GM04503 (cell line): ENCODE data around the gene TSR3.
A peak's percentile ranks its signal among the peaks of the same experiment; 100 is the strongest.

Experiments
- DNase-seq: peaks from one replicate; pipeline ENCODE4 v3.0.0-alpha.2; 2012; ENCODE audit warnings: low read depth

TSR3 gene

DNA sequence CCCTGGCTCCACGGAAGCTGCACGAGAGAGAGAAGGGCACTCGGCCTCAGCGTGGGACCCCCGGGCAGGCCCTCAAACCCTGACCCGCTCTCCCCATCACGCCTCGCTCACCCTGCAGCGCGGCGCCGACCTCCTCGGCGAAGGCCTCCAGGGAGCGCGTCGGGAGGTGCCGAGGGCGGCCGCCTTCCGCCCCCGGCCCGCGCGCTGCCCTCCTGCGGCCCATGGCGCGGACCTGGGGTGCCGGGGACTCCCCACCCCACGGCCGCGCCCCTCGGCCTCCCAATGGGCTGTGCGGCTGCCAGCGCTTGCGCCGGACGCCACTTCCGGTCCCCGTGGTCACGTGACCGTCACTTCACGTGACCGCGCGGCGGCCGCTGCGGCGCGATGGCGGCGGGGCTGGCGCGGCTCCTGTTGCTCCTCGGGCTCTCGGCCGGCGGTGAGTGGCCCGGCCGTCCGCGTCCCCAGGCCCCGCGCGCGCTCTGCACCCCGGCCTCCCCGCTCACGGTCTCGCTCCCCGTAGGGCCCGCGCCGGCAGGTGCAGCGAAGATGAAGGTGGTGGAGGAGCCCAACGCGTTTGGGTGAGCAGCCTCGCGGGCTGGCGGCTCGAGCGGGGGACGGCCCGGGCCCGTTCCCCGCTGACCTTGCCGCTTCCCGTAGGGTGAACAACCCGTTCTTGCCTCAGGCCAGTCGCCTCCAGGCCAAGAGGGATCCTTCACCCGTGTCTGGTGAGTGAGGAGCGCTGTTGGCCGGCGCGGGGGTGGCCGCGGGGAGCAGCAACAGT lies at the start of gene TSR3, which contains the start of gene GNPTG:
Gene TSR3, minus strand, starts transcription at position 297 of the 781 bp plus-strand sequence. Its CDS starts 74 bp downstream, at position 223.
Gene GNPTG, plus strand, starts transcription at position 350 of the 781 bp plus-strand sequence. Its CDS starts 35 bp downstream, at position 385.
- peak; percentile 41 for DNase-seq

DNA sequence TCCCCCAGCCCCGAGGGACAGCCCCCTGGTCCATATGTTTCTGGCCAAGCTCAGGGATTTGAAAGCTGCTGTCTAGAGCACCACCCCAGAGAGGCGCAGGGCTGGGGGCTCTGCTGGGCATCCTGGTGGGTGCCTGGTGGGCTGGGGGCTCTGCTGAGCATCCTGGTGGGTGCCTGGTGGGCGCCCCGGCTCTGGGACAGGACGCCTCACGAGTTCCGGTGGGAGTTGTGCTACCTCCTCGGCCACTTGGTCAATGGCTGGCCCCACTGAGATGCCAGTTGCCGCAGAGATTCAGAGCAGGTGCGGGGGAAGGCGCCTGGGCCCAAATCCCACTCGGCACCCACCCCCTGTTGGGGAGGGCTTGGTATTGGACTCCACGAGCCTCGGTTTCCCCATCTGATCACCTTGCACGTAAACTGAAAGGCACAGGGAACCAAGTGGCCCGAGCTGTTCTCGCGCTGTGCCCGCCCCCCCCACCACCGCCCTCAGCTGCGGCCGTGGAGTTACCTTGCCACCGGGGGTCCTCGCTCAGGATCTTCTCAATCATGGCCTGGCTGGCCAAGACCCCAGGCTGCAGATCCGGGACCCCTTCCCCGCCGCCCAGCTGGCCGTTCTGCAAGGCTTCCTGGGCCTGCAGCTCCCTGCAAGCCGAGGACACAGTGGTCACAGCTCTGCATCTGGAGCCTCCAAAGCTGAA lies 49.5 kb upstream of the TSR3 start:
- DNase-seq, result no peak

DNA sequence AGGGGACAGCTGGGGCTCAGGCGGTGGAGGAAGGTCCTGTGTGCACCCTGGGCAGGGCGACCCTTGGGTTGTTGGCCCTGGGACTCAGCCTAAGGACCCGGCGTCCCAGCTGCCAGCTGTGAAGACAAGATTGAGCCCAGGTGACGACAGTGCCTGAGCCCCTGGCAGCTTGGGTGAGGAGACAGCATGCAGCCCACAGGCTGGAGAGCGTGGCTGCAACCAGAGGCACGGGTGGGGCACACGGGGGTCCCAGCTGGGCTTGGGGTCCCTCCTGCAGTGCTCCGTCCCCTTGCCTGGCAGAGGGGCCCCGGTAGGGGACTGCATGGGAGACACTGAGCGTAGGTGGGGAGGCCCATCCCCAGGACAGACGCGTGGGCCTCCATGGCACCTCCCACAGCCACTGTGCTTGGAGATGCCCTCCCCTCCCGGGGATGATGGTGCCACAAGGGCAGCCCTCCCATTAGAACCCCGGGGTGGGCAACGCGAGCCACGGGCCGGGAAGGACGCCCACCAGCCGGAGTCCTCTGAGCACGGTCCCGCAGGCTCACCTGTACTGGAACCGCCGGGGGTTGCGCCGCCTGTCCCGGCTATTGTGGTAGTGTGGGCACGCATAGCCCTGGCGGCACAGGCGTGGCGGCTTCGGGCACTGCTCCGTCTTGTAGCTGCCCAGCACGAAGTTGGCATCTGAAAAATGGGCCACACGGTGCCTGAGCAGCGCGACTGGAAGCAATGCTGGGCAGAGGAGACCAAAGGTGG lies 47.3 kb upstream of the TSR3 start:
- DNase-seq, result no peak

DNA sequence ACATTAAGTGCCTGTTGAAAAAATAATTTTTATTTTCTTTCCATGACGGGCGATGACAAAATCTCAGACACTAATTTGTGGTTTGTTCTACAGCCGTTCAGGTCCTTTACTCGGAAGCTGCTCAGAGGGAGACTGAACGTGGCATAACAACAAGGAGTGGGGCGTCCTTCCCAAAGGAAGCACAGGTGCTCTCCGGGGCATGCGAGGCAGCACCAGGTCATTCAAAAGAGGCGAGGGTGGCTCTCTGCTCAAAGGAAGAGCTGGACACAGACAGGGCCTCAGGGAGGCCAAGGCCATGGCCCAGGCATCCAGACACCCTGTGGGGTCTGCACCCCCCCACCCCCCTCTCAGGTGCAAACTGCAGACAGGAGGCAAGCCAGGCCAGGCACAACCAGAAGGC lies 46.7 kb upstream of the TSR3 start:
- no peak for DNase-seq

DNA sequence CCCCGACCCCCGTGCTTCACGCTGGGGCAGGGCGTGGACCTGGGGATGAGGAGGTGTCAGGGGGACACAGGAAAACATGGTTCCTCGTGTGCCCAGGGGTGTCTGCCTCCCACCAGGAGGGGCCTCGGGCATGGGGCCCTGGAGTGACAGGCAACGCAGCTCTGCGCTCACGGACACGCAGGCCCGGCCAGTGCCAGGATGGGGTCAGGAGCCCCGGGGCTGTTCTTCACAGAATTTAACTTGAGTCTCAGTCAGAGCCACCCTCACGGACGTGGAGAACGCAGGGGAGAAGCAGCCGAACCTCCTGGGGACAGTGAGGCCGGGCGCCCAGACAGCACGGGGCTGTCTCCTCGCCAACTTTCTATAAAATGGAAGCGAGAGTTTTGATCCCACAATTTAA lies 46.1 kb upstream of the TSR3 start:
- DNase-seq, result no peak

DNA sequence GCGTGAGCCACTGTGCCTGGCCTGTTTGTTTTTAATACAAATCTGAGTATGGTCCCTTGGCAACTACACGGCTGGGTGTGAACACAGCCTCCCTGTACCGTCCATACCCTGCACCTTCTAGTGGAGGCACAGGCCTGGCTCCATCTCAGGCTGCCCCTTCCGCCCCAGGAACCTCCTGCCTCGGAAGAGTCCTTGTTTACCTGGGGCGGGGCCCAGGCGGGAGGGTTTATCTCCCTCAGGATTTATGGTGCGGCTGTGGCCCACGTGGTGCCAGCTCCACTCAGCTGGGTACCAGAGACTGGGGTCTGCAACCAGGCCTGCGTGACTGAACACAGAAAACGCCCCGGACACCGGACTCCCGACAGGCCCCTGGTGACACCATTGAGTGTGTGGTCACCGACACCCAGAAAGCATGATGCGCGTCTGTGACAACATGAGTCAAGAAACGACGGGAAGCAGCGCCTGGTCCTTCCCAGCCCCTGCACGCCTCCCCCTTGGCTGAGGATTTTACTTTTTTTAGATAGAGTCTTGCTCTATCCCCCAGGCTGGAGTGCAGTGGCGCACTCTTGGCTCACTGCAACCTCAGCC lies 43.9 kb upstream of the TSR3 start:
- DNase-seq, result no peak

DNA sequence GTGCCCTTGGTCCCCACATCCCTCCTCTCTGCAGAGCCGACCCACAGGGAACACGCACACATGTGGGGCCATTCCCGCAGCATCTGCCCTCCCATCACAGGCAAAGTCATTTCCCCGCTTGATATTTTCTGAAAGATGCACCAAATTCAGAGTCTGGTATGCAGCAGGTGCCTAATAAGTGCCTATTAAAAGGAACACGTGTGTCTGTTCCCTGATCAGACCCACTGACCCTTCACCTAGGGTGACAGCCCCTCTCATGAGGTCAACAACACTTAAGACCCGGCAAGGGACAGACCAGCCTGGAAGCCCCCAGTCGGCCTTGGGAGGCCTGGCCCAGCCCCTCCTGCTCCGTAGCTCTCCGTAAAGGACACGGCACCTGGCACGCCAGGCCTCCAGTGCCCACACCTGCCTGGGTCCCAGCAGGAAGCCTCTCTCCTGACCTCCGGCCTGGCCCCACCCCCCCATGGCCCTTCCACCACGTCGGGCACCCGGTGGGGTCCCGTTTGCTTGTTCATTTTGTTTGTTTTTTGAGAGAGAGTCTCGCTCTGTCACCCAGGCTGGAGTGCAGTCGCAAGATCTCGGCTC lies 42.8 kb upstream of the TSR3 start:
- no peak for DNase-seq

DNA sequence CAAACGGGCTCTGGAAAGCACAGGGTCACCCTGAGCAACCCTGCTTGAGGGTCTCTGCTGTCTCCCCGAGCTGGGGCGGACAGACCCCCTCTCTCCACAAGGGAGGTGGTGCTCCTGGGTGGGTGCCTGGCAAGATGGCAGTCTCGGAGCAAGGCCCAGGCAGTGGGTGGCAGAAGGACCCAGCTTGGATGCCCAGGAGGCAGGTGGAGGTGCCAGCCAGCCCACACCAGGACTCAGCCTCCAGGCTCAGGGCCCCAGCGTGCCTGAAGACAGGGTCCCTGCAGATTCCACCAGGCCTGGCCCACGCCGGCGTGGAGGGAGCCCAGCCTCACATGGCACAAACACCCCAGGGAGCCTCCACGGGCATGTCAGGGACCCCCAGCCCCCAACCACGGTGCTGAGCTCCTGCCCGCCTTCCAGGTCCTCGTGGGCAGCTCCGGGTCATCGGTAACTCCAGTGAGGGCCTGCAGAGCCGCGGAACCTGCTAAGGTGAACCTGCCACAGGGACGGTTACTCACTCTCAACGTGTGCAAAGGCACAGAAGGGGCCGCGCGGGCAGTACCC lies 42.0 kb upstream of the TSR3 start:
- no peak for DNase-seq

DNA sequence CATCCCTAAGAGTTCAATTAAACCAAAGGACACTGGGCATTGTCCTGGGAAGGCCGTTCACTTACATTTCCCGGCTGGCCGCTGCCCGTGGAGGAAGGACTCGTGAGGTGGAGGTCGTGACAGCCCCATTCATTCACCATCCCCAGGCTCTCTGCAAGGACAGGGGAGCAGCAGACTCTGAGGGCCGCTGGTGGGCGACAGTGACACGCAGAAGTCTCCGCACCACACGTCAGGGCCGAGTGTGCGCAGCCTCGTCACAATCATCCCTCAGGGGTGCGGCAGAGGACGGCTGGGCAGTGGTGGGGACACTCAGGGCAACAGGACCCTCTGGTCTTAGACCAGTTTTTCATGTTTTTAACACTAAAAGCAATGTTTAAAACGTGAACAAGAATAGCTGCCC lies 41.1 kb upstream of the TSR3 start:
- no peak for DNase-seq

DNA sequence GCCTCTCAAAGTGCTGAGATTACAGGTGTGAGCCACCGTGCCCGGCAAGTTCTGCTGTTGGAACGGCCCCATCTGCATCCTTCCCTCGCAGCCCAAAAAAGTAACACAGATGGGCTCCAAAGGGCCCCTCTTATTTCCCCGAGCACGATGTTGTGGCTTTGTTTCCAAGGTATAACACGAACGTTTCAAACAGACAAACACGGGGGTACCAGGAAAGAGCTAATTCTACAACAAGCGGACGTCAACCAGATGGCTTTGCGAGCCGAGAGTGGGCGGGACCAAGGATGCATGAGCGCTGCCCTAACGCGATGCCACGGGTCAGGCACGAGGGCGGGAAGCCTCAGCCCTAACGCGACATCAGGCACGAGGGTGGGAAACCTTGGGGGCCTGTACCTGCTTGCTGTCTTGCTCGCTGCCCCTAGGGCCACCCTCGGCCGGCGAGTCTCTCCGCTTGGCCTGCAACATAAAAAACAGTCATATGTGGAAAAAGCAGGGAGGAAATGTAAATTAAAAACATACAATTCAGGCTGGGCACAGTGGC lies 38.6 kb upstream of the TSR3 start:
- no peak for DNase-seq

DNA sequence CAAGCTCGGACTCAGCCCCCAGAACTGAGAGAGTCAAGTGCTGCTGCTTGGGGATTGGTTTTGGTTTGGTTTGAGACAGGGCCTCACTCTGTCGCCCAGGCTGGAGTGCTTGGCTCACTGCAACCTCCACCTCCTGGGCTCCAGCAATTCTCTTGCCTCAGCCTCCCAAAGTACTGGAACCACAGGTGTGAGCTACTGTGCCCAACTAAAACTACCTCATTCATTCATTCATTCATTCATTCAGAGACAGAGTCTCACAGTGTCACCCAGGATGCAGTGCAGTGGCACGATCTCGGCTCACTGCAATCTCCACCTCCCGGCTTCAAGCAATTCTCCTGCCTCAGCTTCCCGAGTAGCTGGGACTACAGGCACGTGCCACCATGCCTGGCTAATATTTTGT lies 38.1 kb upstream of the TSR3 start:
- no peak for DNase-seq

DNA sequence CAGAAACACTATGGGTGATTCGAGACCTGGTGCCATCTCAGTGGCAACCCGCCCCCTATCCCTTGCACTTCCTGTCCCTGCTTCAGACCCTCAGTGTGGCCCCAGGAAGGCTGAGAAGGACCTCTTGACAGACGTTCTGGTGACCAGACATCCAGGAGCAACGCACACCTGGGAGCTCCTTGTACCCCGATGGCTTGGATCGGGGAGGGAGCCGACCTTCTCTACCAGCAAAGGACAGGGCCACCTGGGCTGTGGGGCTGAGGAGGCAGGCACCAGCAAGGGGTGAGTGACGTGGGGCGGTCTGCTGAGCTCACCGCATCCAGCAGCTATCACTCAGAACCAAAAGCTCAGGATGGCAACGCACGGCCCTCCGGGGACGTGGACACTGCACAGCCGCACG lies 35.7 kb upstream of the TSR3 start:
- no peak for DNase-seq

DNA sequence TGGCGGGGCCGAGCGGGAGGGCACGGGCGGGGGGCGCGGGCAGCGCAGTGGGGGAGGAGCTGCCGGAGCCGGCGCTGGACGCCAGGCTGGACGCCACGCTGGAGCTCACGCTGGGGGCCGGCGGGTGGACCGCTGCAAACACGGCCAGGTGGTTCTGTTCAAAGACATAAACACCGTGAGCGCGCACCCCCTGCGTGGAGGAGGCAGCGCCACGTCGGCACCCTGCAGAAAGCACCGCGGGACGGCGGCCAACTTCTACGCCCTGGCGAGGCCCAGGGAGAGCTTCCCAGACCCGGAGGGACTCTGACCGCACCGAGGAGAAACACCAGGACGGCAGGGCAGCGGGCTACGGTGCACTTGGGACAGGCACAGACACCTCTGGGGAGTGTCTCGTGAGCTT lies 33.6 kb upstream of the TSR3 start:
- DNase-seq, result no peak

DNA sequence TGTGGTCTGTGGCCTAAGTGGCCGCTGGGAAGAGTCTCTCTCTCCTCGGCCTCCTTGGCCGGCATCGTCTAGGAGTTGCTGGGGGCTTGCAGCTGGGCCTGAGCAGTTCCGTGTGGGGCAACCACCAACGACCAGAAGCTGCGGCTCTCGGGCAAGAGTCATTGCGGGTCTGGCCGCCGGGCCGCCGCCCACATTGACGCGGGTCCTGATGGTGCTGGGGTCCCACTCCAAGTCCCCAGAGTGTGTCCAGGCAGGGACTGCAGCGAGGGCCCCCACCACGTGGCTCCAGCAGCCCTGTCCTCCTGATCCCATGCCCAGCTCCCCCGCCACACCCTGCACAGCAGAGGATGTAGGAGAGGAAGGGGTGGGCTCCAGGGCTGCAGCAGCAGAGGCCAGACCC lies 31.9 kb upstream of the TSR3 start:
- no peak for DNase-seq

DNA sequence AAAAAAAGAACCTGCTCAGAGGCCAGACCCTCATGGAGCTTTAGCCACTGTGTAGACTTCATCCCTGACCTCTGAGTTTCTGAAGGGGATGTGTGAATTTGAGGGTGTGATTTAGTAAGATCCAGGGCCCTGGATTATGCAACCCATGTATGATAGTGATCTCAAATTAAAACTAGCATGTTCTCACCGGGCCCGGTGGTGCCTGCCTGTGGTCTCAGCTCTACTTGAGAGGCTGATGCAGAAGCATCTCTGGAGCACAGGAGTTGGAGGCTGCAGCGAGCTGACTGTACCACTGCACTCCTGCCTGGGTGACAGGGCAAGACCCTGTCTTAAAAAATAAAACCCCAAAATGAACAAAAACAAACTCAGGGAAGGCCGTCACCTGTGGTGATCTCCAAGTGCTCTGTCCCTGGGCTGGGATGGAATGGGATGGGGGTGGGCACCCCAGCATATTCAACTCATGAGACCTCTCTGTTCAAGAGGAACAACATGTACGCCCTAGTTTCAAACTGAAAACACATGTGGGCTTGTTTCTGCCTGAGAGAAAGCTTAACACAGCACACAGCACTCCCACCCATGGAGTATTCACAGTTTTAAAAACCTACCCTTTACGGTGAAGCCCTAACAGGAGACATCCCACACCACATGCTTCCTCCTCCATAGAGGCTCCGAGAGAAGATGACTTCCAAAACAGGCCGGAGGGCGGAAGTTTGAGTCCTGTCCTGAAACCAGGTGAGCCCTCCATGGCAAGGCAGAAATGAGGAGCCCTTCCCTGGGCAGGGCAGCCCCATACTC lies 30.1 kb upstream of the TSR3 start:
- DNase-seq, result no peak

DNA sequence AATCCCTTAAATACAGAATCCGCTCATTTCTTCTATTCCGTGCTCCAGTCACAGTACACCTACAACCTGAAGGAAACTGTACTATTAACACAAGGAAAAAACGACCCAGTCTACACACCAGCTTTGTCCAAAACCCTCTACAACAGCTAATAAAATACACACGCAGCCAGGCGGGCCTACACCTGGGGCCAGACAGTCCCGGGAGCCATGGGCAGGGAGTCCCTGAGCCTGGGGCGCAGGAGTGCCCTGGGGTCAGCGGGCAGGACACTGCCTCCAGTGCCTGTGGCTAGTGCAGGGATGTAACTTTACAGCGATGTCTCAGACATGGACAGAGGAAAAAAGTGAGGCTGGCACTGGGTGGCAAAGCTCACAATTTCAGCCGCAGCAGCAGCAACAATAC lies 28.5 kb upstream of the TSR3 start:
- no peak for DNase-seq

DNA sequence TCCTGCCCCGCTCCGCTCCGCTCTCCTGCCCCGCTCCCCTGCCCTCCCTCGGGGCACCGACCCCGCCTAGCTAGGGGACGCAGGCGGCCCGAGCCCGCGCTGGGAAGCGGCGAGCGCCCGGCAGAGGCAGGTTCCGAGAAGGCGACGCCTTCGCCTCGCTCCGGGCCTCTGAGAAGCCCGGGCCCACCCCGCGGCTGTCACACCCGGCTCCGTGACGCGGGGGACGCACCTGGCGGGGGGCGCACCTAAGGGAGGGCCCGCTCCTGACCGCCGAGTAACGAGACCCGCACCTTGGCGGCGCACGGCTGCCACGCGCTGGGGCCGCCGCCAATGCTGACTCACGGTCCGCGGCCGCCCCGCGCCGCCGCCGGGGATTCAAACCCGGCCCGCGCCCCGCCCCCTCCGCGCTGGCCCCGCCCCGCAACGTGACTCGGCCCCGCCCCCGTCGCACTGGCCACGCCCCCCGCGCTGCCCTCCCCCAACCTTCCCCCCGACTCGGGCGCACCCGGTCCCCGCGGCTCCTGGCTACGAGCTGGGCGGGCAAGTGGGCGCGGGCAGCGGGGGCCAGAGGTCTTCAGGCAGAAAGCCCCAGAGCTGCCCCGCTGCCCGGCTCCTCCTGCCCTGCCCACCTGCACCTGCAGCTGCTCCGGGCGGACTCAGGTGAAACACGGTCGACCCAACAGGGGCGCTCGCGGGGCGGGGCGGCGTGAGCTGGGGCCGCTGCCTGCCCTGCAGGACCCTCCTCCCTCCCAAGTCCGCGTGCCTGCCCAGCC lies 27.8 kb upstream of the TSR3 start:
- DNase-seq, result no peak

DNA sequence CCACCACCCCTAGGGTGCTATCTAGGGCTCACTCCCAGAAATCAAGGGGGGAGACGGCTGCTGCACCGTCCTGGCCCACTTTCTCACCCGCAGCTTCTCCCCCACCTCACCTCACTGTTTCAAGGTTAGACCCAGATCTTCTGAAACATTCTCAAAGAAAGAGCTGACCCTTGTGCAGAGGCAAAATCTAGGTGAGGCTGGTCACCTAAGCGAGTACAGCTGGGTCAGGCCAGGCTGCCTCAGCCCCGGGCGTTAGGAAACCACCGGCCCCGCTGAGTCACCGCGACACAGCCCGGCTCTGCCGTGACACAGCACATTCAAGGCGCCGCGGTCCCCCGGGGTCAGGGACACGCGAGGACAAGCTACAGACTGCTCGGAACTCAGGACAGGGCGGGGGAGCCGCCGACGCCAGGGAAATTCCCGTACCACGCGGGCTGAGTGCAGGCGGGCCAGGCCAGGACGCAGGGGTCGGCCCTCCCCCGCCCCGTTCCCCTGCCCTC lies 27.2 kb upstream of the TSR3 start:
- DNase-seq, result peak; percentile 30

DNA sequence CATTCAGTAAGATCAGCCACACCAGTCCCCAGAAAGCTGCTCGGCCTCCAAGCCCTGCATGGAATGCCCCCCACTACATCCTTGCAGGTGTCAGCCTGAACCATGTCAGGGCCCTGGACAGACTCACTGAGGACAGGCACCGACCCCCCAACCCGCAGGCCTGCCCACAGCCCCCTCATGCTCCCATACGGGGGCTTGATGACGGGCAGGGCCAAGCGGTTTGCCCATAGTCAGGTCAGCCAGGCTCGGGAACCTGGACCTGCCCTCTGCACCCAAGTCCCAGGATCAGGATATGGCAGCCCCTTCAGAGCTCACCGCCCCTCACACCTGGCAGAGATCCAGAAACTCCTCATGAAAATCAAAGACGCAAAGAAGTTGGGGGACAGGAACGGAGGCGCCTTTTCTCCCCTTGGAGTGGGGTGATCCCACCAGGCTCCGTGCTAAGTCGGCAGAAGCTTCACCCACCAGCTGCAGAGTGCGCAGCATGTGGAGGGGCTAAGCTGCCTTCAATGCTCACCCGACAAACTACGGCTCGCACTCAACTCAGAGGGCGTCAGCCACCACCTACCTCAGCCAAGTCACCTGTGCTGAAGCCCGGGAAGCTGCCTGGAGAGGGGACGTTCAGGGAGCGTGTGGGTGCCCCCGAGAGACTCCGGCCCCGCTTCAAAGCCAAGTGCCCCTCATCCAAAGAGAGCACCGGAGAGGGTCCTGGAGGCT lies 26.6 kb upstream of the TSR3 start:
- DNase-seq, result no peak
